Left colon (tissue), 2 donors: ENCODE results near the gene TSPO. TPM values are rescaled to one million over a fixed set of nuclear protein-coding genes. Genes with fewer than 3 reads are reported as not detected.

Source experiments
- ATAC-seq: fragments of 200-7000 bp; cut with Tn5 transposase; one replicate; pipeline ENCODE4 v1.9.1; 2020; ENCODE audit warnings: mild to moderate bottlenecking, moderate library complexity
- DNase-seq, 2 donors: peaks; one replicate each; pipeline ENCODE4 v3.0.0-alpha.2; 2020
- intact Hi-C, 2 donors: fragments of 100-400 bp; cut with DNase I in 1 of 2; cut with micrococcal nuclease in 1 of 2; formaldehyde crosslinking; loops; one replicate each; pipeline versions ENCODE4 v1.11.2 to v1.14.0; 2022; cut with DNase I, micrococcal nuclease
- total RNA-seq, 2 donors: library from RNA; stranded (reverse); fragmentation: NEBNext Ultra II Directional; extraction: Animal tissue kit (Norgen Biotek cat#: 25700); gene quantifications; one replicate each; pipeline ENCODE4 v1.2.1, GENCODE V29; 2021
- donor health status: DM: no; HTN: no; CAD: no.
- donor health status: DM: yes; HTN: yes; CAD: no.

TSPO gene
- total RNA-seq, 2 donors from 2014 or later, result 250 to 259 TPM

DNA sequence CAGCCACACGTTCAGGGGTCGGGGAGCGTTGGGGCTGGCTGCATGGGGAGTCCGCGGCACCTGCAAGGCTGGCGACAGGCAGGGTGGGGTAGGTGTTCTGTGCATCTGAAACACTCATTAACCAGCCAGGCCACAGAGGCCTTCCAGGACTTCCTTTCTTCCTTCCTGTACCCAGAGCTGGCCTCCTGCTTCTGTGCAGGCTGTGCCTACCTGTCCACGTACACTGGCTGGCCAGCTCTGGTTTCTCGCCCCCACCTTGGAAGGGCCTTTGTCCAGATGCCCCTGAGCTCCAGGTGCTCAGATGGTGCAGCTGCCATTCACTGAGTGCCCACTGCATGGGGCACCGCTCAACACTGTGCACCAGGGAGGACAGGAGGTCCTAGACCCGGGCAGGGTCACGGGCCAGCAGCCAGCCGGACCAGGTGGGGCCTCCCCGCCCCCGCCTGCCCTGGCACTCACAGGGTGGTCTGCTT is 19.7 kb downstream of the TSPO start:
- intact Hi-C loops, result no loop called here
- ATAC-seq (peak; percentile 81), DNase-seq (peak; percentile 70)

DNA sequence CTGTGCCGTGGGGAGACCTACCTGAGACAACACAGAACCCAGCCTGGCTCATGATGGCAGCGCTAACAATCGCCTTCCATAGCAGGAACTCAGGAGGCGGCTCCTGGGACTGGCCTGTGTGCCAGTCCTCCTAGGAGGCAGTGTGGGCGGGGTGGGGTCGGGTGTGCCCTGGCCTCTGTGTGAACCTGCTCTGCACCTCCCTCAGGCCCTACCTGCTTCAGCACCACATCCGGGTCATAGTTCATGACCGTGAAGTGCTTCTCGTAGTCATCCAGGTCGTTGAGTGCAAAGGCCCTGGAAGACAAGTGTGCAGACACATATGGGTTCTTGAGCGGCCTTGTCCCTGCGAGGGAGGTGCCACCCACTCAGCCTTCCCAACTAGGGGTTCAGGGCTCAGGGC is 20.2 kb downstream of the TSPO start:
- DNase-seq (peak; percentile 87 to 91), ATAC-seq (peak; percentile 88)
- intact Hi-C loops, result no loop called here

DNA sequence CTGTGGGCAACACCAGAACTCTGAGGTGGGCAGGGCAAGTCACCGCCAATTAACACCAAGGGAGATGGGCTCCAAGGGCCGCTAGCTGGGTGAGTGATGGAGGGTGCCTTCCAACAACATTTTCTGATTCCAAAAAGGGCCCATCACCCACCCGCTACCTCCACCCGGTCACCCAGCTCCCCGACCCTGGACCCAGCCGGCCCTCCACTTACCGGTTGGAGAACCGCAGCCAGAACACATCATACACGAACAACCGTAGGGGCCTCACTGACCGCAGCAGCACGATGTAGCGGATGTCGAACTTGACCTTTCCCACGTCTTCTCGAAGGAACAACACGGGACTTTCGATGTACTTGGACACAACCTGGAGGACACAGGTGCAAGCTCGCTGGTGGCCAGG is 20.8 kb downstream of the TSPO start:
- no peak for ATAC-seq
- peak in 1 of 2 donors; percentile 14 for DNase-seq
- intact Hi-C loops, result no loop called here

DNA sequence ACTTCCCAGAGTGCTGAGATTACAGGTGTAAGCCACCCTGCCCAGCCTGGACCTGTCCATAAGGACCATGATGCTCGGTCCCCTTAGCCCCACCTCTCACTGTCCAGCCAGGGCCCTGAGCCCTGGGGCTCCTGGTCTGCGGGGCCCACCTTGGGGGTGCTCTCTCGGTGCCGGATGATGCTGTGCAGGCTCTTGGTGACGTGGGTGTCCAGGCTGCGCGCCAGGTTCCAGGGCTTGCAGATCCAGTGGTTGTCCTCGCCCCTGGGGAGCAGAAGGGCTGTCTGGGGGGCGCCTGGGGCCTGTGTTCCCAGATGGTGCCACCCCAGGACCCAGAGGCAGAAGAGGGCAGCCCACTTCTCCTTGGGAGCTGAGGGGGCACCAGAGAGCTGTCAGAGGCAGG is 22.2 kb downstream of the TSPO start:
- intact Hi-C loops, result no loop called here
- no peak for ATAC-seq
- DNase-seq, result no peak

DNA sequence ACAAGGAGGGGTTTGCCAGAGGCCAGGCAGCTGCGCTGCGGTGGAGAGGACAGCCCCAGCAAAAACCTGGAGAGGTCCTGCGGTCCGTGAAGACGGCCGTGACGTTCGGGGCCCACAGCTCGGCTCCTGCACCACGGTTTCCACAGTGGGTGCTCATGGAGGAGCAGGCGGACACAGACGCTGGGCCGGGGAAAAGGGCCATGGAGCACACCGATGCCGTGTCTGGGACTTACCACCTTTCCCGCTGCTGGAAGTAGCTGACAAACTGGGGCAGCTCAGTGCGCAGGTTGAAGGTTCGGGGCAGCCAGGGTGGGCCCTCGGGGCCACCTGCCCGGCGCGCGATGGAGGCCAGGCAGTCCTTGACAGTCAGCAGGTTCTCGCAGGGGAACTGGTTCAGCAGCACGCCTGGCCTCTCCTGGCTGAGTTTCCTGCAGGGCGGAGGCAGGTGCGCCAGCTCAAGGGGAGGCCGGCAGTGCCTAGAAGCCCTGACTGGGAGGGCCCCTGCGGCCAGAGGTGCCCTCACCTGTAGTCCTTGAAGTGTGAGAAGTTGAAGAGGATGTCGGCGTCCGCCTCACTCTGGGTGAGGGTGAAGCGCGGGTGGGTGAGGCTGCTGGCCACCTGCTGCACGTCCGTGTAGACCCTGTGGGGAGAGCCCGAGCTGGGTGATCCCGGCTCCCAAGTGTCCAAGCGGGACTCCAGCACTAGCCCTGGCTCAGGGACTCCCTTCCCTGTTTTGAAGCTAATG is 22.8 kb downstream of the TSPO start:
- ATAC-seq, result no peak
- intact Hi-C loops, result no loop called here
- DNase-seq, result no peak

DNA sequence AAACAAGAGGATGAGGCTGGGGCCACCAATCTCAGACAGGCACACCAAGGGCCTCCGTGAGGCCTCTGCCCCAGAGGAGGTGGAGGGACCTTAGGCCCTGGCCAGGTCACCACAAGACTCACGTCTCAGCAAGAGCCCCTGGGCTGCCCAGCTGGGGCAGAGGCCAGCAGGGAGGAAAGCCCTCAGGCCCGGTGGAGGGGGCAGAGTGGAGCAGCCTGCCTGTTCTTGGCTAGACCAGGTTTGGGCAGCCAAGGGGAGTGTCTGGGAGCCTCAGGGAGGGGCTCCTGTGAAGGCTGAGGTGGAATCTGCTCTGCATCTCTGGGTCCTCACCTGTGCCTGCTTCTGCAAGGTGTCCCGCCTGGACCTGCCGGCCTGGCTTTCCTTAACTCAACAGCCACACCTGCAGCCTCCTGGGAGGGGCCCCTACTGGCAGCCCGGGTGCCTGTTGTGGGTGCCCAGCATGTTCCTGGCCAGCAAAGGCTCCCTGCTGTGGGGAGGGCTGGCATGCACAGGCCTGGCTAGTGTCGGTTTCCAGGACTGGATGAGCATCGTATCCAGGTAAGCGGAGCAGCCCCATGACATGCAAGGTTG is 23.7 kb downstream of the TSPO start:
- DNase-seq (no peak), ATAC-seq (no peak)
- intact Hi-C loops, result no loop called here

DNA sequence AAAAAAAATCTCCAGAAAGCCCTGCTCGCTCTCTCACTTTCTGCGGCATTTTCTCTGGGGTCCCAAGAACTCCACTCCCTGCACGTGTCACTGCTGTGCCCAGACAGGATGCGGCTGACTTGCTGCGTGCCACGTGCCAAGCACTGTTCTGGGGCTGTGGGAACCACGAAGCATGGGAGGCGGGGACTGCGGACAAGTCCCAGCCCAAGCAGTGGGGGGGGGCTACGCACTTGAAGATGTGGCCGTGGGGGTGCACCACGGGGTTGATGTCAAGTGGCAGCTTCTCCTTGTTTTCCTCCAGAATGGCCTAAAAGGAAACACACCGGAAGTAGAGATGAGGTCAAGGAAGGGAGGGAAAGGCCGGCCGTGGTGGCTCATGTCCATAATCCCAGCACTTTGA is 24.7 kb downstream of the TSPO start:
- ATAC-seq (no peak), DNase-seq (no peak)
- intact Hi-C loops, result no loop called here

DNA sequence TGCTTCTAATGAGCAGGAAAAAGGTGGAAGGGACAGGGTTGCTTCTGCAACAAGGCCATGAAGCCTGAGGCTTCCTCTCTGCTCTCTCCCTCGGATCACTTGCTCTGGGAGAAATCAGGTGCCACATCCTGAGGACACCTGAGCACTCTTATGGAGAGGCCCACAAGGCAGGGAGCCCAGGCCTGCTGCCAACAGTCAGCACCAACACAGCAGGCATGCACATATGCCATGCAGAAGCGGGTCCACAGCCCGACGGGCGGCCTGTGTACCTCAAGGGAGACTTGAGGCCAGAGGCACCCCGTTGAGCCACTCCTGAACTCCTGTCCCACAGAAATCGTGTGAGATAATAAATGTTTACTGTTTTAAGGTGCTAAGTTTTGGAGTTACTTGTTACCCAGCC is 26.1 kb downstream of the TSPO start:
- no peak for DNase-seq
- intact Hi-C loops, result no loop called here
- ATAC-seq, result no peak

DNA sequence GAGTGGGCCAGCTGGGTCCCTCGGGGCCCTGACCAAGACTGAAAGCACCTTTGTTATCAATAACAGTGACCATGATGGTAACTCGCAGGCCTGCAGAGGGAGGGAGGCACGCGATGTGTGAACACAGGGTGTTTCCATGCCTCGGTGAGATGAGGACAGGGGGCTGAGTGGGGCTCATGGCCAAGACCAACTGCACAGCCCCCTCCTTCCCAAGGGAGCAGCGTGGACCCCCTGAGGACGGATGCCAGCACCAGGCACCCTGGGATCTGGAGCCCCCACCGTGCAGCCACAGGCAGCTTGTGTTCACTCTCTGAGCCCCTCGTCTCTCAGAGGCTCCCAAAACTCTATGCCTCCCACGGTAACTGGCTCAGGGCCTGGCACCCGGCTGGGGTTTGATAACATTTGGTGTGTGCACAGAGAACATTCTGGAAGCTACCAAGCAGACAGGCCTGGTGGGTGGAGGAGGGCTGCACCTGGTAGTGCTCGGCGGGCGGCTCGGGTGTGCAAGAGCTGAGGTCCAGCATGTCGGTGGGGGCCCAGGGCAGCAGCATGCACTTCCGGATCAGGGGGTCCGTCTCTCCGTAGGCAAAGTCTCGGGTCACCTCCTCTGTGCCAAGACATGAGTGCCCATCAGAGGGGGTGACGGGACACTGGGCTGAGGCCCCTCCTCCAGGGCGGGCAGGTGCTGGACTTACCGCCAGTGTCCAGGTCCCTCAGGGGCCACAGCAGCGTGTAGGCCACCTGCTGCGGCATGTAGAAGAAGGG is 28.0 kb downstream of the TSPO start:
- intact Hi-C loops, result no loop called here
- DNase-seq (no peak), ATAC-seq (no peak)

DNA sequence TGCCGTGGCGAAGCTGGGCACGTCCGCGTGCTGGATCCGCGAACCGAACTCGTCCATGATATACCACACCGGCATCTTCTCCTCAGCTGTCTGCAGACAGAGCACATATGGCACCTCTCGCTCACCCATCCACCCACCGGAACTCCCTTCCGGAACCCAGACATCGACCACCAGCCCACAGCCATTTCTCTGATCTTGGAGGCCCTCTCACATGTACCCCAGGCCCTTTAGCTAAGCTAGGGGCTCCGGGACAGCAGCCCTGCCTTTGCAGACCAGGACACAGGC is 28.5 kb downstream of the TSPO start:
- ATAC-seq, result no peak

DNA sequence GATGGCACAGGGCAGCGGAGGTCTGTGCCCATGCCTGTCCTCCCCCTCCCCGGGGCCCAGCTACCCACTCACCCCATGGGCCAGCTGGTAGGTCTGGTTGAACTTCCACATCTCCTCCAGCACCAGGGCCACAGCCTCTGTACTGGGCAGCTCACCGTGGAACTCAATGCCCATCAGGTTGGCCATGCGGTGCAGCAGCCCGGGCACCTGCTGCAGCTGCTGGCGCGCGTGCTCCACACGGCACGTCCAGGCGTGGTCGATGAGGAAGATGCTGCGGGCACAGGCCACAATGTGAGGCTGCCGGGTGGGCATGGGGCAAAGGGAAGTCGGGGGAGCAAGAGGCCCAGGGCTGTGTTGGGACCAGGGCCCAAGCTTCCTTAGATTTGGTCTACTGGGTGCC is 29.3 kb downstream of the TSPO start:
- intact Hi-C loops, result no loop called here
- ATAC-seq, result no peak
- DNase-seq, result no peak

More for the DNA sequence above, 28.5 kb downstream of the TSPO start:
- DNase-seq, result no peak
- intact Hi-C loops, result no loop called here

DNA sequence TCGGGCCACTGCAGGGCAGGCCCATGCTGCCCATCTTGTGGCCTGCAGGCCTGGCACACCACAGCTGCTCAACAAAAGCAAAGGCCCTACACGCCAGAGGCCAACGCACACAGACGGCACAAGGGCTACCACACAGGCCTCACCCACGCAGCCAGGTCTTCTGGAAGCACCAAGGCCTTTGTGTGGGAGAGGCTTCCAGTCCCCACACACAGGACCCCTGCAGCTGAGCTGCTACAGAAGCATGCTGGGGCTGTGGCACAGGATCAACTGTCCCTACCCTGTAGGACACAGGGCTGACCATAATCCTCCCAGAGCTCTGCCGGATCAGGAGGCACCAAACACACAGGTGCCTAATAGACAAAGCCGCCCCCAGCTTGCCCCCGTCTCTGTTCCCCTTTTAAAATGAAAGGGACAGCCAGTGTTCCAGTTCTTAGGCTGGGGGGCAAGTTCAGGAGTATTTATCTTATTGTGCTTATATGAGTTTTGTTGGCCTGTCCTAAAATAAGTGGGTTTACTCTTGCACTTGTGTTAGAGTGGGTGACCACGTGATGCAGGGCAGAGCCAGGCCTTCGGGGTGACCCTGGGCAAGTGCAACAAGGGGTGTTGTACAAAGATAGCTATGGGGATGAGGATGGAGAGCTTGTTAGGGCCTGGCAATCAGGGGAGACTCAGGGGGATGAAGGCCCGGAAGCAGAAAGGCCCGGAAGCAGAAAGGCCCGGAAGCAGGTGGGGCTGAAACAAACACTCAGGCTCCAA is 30.1 kb downstream of the TSPO start:
- intact Hi-C loops, result no loop called here
- DNase-seq (no peak), ATAC-seq (no peak)

DNA sequence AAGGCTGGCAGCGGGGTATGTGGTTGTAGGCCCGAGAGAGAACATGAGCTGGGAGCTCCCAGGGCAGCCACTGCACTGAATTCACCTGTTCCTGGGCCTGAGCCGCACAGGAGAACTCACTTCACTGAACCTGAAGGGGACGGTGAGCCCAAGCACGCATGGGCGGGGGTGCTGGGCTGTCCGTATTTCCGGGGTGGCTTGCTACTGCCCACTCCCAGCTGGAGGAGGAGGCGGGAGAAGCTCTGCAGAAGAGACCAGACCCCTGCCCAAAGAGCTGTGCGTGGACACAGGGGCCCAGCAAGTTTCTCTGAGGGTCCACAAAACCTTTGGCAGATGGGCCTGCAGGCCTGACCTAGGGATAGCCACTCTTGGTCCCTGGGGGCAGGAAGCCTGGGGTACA is 30.8 kb downstream of the TSPO start:
- DNase-seq, result no peak
- intact Hi-C loops, result no loop called here
- ATAC-seq, result no peak

DNA sequence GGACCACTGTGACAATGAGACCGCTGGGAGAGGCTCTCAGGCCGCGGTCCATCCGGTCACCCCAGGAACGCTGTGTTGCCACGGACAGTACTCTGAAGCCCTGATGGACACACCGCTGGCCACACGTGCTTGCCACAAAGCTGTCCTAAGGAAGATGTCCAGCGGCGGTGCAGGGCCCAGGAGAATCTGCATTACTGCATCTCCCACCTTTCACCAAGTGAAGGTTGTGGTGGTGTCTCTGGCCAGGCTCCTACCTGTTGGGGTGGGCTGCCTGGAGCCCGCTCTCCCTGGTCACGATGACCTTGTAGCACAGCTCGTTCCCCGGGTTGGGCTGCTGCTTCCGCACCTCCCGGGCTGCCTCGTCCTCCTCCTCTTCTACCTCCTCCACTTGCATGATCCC is 31.4 kb downstream of the TSPO start:
- intact Hi-C loops, result no loop called here
- DNase-seq (no peak), ATAC-seq (no peak)

DNA sequence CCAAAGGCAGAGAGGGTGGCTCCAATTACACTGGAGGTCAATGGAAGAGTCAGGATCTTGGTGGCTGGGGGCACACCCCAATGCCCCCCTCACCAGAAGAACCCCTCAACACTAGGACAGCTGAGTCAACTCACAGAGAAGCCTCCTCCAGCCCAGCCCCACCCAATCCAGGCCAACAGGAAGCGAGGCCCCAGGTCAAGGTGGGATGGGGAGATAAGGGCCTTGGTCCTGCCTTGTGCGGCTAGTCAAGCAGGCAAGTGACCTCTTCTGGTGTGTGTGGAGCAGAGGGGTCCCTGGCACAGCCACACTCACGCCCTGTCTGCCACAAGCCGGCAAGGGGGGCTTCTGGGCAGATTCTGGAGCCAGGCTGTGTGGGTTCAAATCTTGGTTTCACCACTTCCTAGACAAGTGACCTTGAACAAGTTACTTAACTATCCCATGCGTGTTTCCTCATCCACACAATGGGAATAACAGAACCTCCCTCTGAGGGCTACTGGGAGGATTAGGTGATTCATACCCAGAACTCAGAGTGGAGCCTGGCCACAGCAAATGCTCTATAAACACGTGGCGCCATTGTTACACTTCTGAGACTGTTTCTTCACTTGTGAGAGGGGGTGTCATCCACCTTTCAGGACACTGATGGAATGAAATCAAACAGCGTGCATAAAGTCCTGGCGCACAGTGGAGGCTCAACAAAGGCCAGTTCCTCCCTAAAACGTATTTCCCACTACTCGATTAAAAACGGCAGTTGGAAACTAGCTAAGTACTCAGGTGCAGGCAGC is 32.3 kb downstream of the TSPO start:
- no peak for DNase-seq
- ATAC-seq, result no peak
- intact Hi-C loops, result no loop called here

DNA sequence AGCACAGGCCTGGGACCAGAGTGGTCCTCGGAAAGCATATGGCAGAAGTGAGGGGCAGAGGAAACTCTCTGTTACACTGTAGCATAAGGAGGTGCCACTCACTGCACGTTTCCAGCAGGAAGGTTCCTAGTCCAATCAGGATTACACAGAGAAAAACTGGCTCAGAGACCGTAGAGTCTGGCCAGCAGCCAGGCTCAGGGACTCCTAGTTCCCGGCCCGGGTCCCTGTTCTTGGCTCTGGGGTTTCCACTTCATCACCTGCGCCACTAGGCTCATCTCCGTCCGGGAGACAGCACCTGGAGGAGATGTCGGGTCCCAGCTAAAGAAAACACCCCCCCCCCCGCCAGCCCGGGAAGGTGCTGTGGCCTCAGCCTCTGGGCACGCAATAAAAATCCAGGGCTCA is 34.5 kb downstream of the TSPO start:
- intact Hi-C loops, result no loop called here
- ATAC-seq (peak; percentile 38), DNase-seq (peak; percentile 64 to 67)

DNA sequence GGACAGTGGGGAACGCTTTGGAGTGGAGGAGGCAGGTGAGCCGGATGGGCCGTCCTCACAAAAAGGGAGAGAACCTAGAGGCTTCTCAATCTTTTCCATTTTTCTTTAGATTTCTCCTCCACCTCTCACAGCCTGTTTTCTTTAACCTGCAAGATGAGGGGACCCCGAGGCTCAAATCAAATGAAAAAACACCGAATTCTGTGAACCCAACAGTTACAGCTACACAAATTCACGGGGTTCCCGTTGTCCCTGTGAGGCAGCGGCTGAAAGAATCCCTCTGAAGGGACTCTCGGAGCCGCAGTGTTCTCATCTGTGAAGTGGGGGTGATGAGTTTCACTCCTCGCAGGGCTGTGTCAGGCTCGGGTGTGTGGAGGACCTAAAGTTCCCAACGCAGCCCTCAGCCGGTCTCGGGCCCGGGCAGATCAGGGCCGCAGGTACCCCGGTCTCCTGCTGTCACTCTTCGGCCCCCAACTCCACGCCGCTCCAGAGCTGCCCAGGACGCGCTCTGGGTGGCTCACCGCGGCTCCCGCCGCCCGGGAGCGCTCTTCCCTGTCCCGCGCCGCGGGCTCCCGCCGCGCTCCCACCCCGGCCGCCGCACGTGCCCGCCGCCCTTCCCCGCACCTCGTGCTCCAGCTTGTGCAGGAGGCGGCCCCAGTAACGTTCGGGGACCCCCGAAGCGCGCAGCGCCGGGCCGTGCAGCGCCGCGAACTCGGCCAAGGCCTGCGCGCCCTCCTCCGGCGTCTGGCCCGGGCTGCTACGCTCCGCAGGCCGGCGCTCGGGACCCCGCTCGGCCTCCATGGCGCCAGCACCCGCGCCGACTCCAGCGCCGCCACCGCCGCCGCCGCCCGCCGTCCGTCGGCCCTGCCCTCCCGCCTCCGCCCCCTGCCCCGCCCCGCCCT is 35.2 kb downstream of the TSPO start, which contains the start of gene TTLL12:
TSS of gene TTLL12 (minus strand) at position 863 of the 899 bp plus-strand sequence. CDS start at position 798, 65 bp downstream.
- intact Hi-C loops, result no loop called here

More for the DNA sequence above, 35.2 kb downstream of the TSPO start, which contains the start of gene TTLL12:
- peak; percentile 42 for ATAC-seq
- peak in 1 of 2 donors; percentile 69 for DNase-seq
